SK-N-SH (cell line): Measurements from ENCODE around the gene MAGEA11. TPM values are rescaled to one million over a fixed set of nuclear protein-coding genes. Genes with fewer than 3 reads are reported as not detected.

Source experiments
- CTCF ChIA-PET: fragments of 300-600, 350-600 bp; formaldehyde crosslinking; extraction: SDS; loops from one replicate; lab custom pipeline; 2021; lab: Yijun Ruan, JAX
- POLR2A ChIA-PET: fragments of 350-600 bp; sonication (Branson Sonifier 250); formaldehyde crosslinking; extraction: SDS; loops from one replicate; lab custom pipeline; 2020; ENCODE audit warnings: antibody characterized with exemption, inconsistent platforms; lab: Yijun Ruan, JAX
- DNase-seq: peaks from one replicate; pipeline ENCODE4 v3.0.0; 2012
- H2AFZ ChIP-seq: fragments of 200-600 bp; sonication (generic); 2 replicates; pipeline ENCODE4 v1.8.1; 2016; ENCODE audit warnings: antibody characterized with exemption, mild to moderate bottlenecking, low read depth
- H3F3A ChIP-seq: fragments of 200-600 bp; sonication (generic); replicated peaks from 2 replicates; pipeline ENCODE3; 2016; ENCODE audit warnings: antibody characterized with exemption, mild to moderate bottlenecking; ENCODE audit not compliant: insufficient read depth
- H3K27ac ChIP-seq, 2 experiments: fragments of 200-500 bp in 1 of 2; fragments of 200-600 bp in 1 of 2; sonication (Bioruptor generic) in 1 of 2; sonication (generic), shearing (Covaris generic) in 1 of 2; 2 replicates each; pipeline versions ENCODE4 v1.5.1 to v1.6.1; 2014 to 2016; ENCODE audit warnings: low read depth in 2 of 2, inconsistent platforms in 1 of 2, low read length in 1 of 2, mild to moderate bottlenecking in 1 of 2, mixed read lengths in 1 of 2
- H3K27me3 ChIP-seq: fragments of 200-600 bp; sonication (generic), shearing (Covaris generic); 2 replicates; pipeline ENCODE4 v1.6.1; 2016; ENCODE audit warnings: mixed run types; ENCODE audit not compliant: insufficient read depth
- H3K36me3 ChIP-seq, 2 experiments: fragments of 200-500 bp in 1 of 2; fragments of 200-600 bp in 1 of 2; sonication (Bioruptor generic) in 1 of 2; sonication (generic) in 1 of 2; replicated peaks in 1 of 2; 2 replicates each; pipeline versions ENCODE3 to v1.5.1; 2014 to 2016; ENCODE audit warnings: low read length in 1 of 2, mild to moderate bottlenecking in 1 of 2; ENCODE audit not compliant: insufficient read depth in 2 of 2, control insufficient read depth in 1 of 2
- H3K4me1 ChIP-seq, 2 experiments: fragments of 200-500 bp in 1 of 2; fragments of 200-600 bp in 1 of 2; sonication (Bioruptor generic) in 1 of 2; sonication (generic), shearing (Covaris generic) in 1 of 2; 2 replicates each; pipeline versions ENCODE4 v1.5.1 to v1.6.1; 2014 to 2016; ENCODE audit warnings: low read depth in 1 of 2, low read length in 1 of 2, mixed run types in 1 of 2; ENCODE audit not compliant: insufficient read depth in 2 of 2, control insufficient read depth in 1 of 2
- H3K4me2 ChIP-seq: fragments of 200-600 bp; sonication (generic), shearing (Covaris generic); 2 replicates; pipeline ENCODE4 v1.6.1; 2017; ENCODE audit warnings: mixed run types
- H3K4me3 ChIP-seq, 2 experiments: fragments of 200-500 bp in 1 of 2; fragments of 200-600 bp in 1 of 2; sonication (Bioruptor generic) in 1 of 2; sonication (generic), shearing (Covaris generic) in 1 of 2; 2 replicates each; pipeline versions ENCODE4 v1.5.1 to v1.8.1; 2014 to 2016; ENCODE audit warnings: low read depth in 2 of 2, inconsistent platforms in 1 of 2, low read length in 1 of 2, mild to moderate bottlenecking in 1 of 2, mixed read lengths in 1 of 2, moderate library complexity in 1 of 2
- H3K79me2 ChIP-seq: fragments of 200-600 bp; sonication (generic); 2 replicates; pipeline ENCODE4 v1.8.1; 2017; ENCODE audit warnings: mild to moderate bottlenecking; ENCODE audit not compliant: insufficient read depth
- H3K9ac ChIP-seq: fragments of 200-600 bp; sonication (generic); 2 replicates; pipeline ENCODE4 v1.6.1; 2017; ENCODE audit warnings: mixed run types
- H3K9me2 ChIP-seq: fragments of 200-600 bp; sonication (generic); 2 replicates; pipeline ENCODE4 v1.6.1; 2017; ENCODE audit warnings: mixed run types
- H3K9me3 ChIP-seq: fragments of 200-600 bp; sonication (generic); 2 replicates; pipeline ENCODE4 v1.6.1; 2017; ENCODE audit warnings: mixed run types, mild to moderate bottlenecking, moderate library complexity
- H4K20me1 ChIP-seq: fragments of 200-600 bp; sonication (generic); 2 replicates; pipeline ENCODE4 v1.6.1; 2017; ENCODE audit warnings: mild to moderate bottlenecking, mixed run types; ENCODE audit not compliant: insufficient read depth
- CHD2 ChIP-seq: fragments of 150-350 bp; IDR thresholded peaks from 2 replicates; pipeline ENCODE4 v1.6.1; 2018; ENCODE audit warnings: low read length; ENCODE audit not compliant: partially characterized antibody
- EZH2phosphoT487 ChIP-seq: fragments of 200-600 bp; sonication (generic); IDR thresholded peaks from 2 replicates; pipeline ENCODE4 v1.6.1; 2017; ENCODE audit warnings: low read depth, mixed run types, mild to moderate bottlenecking, antibody characterized with exemption, moderate library complexity, borderline replicate concordance
- FOXJ3 ChIP-seq: sonication (generic); formaldehyde crosslinking; IDR thresholded peaks from 2 replicates; pipeline ENCODE4 v1.5.1; 2020; ENCODE audit warnings: mild to moderate bottlenecking, missing genetic modification reagents
- FOXM1 ChIP-seq: IDR thresholded peaks from 2 replicates; pipeline ENCODE4 v1.4.0; 2012; ENCODE audit warnings: low read depth, mild to moderate bottlenecking
- GATA2 ChIP-seq: sonication (generic); formaldehyde crosslinking; IDR thresholded peaks from 2 replicates; pipeline ENCODE4 v1.5.0; 2020; ENCODE audit warnings: mild to moderate bottlenecking, missing genetic modification reagents
- NRF1 ChIP-seq: IDR thresholded peaks from 2 replicates; pipeline ENCODE4 v1.6.1; 2012; ENCODE audit warnings: low read depth, mild to moderate bottlenecking, low read length
- RCOR1 ChIP-seq: fragments of 150-350 bp; IDR thresholded peaks from 2 replicates; pipeline ENCODE4 v1.6.1; 2017; ENCODE audit warnings: antibody characterized with exemption, low read length
- SMC3 ChIP-seq: IDR thresholded peaks from 2 replicates; pipeline ENCODE4 v1.6.1; 2012; ENCODE audit warnings: low read depth, low read length, improper control_type of control experiment
- TCF12 ChIP-seq: IDR thresholded peaks from 2 replicates; pipeline ENCODE4 v1.4.0; 2012
- WGBS: methylation state at CpG from one replicate; pipeline ENCODE4 v1.1.6; 2017; ENCODE audit warnings: low lambda C conversion rate; 5-methylcytosine and 5-hydroxymethylcytosine counted together
- polyA plus RNA-seq, 3 experiments: library from polyadenylated mRNA; depleted of rRNA; stranded (reverse); fragments of >200 nt; gene quantifications; 2 replicates each; pipeline ENCODE4 v1.2.3, GENCODE V29; 2012
- TF ChIP-seq, protein P1 (sequence below): fragments of 150-350 bp; IDR thresholded peaks from 2 replicates; pipeline ENCODE4 v1.6.1; 2017; ENCODE audit warnings: antibody characterized with exemption, low read length, low read depth, borderline replicate concordance
- TF ChIP-seq, protein P2 (sequence below): IDR thresholded peaks from 2 replicates; pipeline ENCODE4; 2012
- TF ChIP-seq, protein P3 (sequence below): IDR thresholded peaks from 2 replicates; pipeline ENCODE4 v1.4.0; 2012; ENCODE audit warnings: low read depth, borderline replicate concordance
- TF ChIP-seq, protein P4 (sequence below): IDR thresholded peaks from 2 replicates; pipeline ENCODE4 v1.4.0; 2012; ENCODE audit warnings: low read depth
- TF ChIP-seq, protein P5 (sequence below): fragments of 150-350 bp; IDR thresholded peaks from 2 replicates; pipeline ENCODE4 v1.6.1; 2016; ENCODE audit warnings: mild to moderate bottlenecking, low read depth, low read length
- TF ChIP-seq, protein P6 (sequence below): fragments of 200-600 bp; sonication (generic); IDR thresholded peaks from 2 replicates; pipeline ENCODE4 v1.6.1; 2017; ENCODE audit warnings: antibody characterized with exemption, mild to moderate bottlenecking, moderate library complexity

MAGEA11 gene
- polyA plus RNA-seq, 1 of the 3 experiments (the other 2 are of a cell fraction): 0.03 TPM

DNA sequence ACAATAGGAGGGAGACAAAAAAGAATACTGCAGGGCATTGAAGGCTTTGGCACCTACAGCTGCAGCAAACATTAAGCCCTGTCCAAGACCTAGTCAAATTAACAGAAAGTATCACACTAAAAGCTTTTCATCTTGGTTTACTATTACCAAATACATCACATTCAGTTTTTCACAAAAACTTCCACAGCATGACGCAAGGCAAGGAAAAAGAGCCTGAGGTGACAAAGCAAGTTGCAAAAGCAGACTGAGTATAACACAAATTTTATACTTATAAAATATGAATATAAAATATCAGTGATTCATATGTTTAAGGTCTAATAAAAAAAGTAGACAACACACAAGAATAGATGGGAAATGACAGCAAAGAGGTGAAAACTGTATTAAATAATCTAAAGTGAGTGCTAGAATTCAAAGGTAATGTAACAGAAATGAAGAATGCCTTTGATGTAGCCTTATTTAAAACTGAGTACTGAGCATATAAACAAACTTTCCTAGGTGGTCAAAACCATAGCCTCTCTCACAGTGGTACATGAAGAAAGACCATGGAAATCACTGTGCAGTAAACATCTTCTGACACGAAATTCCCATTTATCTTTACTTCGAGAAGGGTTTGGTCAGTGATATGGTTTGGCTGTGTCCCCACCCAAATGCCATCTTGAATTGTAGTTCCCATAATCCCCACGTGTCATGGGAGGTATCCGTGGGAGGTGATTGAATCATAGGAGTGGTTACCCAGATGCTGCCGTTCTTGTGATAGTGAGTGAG is 27.7 kb upstream of the MAGEA11 start:
- no peaks in the 10 kb centered on the region for H3K9me3 ChIP-seq
- 21% methylated on average over 6 of the region's 6 CpGs for WGBS
- peaks cover 10% of the 10 kb centered on the region; the same call in 1 of the 2 replicates for H3K27me3 ChIP-seq
- no peaks in the 10 kb centered on the region for H3F3A ChIP-seq
- TF ChIP-seq CHD2: no peak
- TF ChIP-seq, protein P1, sequence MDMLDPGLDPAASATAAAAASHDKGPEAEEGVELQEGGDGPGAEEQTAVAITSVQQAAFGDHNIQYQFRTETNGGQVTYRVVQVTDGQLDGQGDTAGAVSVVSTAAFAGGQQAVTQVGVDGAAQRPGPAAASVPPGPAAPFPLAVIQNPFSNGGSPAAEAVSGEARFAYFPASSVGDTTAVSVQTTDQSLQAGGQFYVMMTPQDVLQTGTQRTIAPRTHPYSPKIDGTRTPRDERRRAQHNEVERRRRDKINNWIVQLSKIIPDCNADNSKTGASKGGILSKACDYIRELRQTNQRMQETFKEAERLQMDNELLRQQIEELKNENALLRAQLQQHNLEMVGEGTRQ: no peak
- TF ChIP-seq, protein P2, sequence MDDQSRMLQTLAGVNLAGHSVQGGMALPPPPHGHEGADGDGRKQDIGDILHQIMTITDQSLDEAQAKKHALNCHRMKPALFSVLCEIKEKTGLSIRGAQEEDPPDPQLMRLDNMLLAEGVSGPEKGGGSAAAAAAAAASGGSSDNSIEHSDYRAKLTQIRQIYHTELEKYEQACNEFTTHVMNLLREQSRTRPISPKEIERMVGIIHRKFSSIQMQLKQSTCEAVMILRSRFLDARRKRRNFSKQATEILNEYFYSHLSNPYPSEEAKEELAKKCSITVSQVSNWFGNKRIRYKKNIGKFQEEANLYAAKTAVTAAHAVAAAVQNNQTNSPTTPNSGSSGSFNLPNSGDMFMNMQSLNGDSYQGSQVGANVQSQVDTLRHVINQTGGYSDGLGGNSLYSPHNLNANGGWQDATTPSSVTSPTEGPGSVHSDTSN: no peak
- TF ChIP-seq NRF1: no peak
- no peak for TF ChIP-seq TCF12
- no peak for TF ChIP-seq SMC3
- no peak for TF ChIP-seq GATA2
- H3K4me1 ChIP-seq: no peaks in the 10 kb centered on the region
- no peak overlapping the region for H3K27ac ChIP-seq
- no peak for DNase-seq
- no peaks in the 10 kb centered on the region for H3K36me3 ChIP-seq
- H3K4me2 ChIP-seq: no peak overlapping the region
- ChIA-PET POLR2A (no interaction called here), CTCF (no interaction called here)
- H3K9me2 ChIP-seq: no peaks in the 10 kb centered on the region
- H2AFZ ChIP-seq: no peak overlapping the region
- no peak overlapping the region for H3K9ac ChIP-seq
- no peak overlapping the region for H3K4me3 ChIP-seq
- no peaks in the 10 kb centered on the region for H3K79me2 ChIP-seq
- H4K20me1 ChIP-seq: no peaks in the 10 kb centered on the region

DNA sequence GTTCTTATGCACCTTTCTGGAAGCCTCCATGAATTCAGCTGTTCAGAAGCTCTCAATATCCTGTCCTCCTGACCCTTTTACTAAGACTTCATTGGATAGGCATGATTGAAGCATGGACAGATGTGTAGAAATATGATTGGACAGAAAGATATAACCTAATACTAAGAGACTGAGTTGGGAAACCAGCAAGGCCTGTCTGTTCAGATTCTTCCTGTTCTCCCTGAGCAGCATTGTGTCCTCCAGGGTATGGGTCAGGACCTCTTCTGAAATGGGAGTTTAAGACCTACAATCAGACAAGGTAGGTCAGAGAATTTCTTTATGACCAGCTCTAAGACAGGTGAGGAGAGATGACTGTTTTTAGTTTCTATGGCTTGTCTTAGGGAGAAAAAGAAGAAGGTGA is 23.9 kb upstream of the MAGEA11 start:
- no peak for DNase-seq
- Histone ChIP-seq H3K4me1 (no peaks in the 10 kb centered on the region), H3K79me2 (no peaks in the 10 kb centered on the region), H3F3A (no peaks in the 10 kb centered on the region), H3K9me2 (no peaks in the 10 kb centered on the region), H3K9me3 (no peaks in the 10 kb centered on the region), H2AFZ (no peak overlapping the region), H3K4me2 (no peak overlapping the region), H3K36me3 (no peaks in the 10 kb centered on the region), H4K20me1 (no peaks in the 10 kb centered on the region), H3K4me3 (no peak overlapping the region), H3K27ac (no peak overlapping the region), H3K27me3 (peaks cover 10% of the 10 kb centered on the region; the same call in 1 of the 2 replicates), H3K9ac (no peak overlapping the region)
- ChIA-PET CTCF (no interaction called here), POLR2A (no interaction called here)
- TF ChIP-seq EZH2phosphoT487: no peak
- TF ChIP-seq, protein P3, sequence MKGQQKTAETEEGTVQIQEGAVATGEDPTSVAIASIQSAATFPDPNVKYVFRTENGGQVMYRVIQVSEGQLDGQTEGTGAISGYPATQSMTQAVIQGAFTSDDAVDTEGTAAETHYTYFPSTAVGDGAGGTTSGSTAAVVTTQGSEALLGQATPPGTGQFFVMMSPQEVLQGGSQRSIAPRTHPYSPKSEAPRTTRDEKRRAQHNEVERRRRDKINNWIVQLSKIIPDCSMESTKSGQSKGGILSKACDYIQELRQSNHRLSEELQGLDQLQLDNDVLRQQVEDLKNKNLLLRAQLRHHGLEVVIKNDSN: no peak
- TF ChIP-seq, protein P4, sequence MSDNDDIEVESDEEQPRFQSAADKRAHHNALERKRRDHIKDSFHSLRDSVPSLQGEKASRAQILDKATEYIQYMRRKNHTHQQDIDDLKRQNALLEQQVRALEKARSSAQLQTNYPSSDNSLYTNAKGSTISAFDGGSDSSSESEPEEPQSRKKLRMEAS: no peak
- no peak for TF ChIP-seq FOXM1
- TF ChIP-seq, protein P5, sequence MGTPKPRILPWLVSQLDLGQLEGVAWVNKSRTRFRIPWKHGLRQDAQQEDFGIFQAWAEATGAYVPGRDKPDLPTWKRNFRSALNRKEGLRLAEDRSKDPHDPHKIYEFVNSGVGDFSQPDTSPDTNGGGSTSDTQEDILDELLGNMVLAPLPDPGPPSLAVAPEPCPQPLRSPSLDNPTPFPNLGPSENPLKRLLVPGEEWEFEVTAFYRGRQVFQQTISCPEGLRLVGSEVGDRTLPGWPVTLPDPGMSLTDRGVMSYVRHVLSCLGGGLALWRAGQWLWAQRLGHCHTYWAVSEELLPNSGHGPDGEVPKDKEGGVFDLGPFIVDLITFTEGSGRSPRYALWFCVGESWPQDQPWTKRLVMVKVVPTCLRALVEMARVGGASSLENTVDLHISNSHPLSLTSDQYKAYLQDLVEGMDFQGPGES: no peak
- no peak for TF ChIP-seq RCOR1
- no peak for TF ChIP-seq SMC3
- TF ChIP-seq FOXJ3 (CRISPR knock-in tag): no peak
- TF ChIP-seq, protein P6, sequence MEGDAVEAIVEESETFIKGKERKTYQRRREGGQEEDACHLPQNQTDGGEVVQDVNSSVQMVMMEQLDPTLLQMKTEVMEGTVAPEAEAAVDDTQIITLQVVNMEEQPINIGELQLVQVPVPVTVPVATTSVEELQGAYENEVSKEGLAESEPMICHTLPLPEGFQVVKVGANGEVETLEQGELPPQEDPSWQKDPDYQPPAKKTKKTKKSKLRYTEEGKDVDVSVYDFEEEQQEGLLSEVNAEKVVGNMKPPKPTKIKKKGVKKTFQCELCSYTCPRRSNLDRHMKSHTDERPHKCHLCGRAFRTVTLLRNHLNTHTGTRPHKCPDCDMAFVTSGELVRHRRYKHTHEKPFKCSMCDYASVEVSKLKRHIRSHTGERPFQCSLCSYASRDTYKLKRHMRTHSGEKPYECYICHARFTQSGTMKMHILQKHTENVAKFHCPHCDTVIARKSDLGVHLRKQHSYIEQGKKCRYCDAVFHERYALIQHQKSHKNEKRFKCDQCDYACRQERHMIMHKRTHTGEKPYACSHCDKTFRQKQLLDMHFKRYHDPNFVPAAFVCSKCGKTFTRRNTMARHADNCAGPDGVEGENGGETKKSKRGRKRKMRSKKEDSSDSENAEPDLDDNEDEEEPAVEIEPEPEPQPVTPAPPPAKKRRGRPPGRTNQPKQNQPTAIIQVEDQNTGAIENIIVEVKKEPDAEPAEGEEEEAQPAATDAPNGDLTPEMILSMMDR: no peak
